D721Med (cell line): ENCODE results near the gene ERP27.

ENCODE experiments used
- DNase-seq: peaks from one replicate; pipeline ENCODE4 v3.0.0; 2011; ENCODE audit warnings: low spot score; ENCODE audit not compliant: insufficient read length
- FAIRE-seq: peaks from 2 replicates; lab custom pipeline; 2011; peaks lifted over from hg19 to GRCh38; lab: Jason Lieb, UNC
- TF ChIP-seq, protein P1 (sequence below): IDR thresholded peaks from 2 replicates; pipeline ENCODE4 v1.5.1; 2012; ENCODE audit warnings: mild to moderate bottlenecking, control low read depth; ENCODE audit not compliant: insufficient read depth; ENCODE audit errors: missing control alignments

Gene ERP27

GRCh38 chr12:14968478-14968877 lies 30.1 kb upstream of the ERP27 start:
- DNase-seq (no peak), FAIRE-seq (peak; percentile 93)
- TF ChIP-seq, protein P1, sequence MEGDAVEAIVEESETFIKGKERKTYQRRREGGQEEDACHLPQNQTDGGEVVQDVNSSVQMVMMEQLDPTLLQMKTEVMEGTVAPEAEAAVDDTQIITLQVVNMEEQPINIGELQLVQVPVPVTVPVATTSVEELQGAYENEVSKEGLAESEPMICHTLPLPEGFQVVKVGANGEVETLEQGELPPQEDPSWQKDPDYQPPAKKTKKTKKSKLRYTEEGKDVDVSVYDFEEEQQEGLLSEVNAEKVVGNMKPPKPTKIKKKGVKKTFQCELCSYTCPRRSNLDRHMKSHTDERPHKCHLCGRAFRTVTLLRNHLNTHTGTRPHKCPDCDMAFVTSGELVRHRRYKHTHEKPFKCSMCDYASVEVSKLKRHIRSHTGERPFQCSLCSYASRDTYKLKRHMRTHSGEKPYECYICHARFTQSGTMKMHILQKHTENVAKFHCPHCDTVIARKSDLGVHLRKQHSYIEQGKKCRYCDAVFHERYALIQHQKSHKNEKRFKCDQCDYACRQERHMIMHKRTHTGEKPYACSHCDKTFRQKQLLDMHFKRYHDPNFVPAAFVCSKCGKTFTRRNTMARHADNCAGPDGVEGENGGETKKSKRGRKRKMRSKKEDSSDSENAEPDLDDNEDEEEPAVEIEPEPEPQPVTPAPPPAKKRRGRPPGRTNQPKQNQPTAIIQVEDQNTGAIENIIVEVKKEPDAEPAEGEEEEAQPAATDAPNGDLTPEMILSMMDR: no peak

DNA sequence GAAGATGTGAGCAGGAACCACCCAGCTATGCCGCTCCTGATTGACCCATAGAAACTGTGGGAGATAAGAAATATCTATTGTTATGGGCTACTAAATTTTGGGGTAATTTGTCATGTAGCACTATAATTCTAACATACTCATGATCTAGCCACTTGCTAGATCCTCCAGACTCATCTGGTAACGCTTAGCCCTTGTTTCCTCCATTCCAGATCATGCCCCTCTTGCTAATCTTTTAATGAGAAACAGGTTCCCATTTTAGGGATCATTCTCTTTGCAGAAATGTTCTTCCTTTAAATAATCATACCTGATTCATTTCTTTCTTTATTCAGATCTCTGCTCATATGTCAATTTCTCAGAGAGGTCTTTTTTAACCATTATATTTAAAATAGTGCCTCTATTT lies 26.9 kb upstream of the ERP27 start:
- TF ChIP-seq, protein P1: no peak
- no peak for DNase-seq
- FAIRE-seq: no peak

- FAIRE-seq (no peak), DNase-seq (no peak)
- TF ChIP-seq, protein P1: no peak
Observed at GRCh38 chr12:14964406-14964805, 26.1 kb upstream of the ERP27 start.

DNA sequence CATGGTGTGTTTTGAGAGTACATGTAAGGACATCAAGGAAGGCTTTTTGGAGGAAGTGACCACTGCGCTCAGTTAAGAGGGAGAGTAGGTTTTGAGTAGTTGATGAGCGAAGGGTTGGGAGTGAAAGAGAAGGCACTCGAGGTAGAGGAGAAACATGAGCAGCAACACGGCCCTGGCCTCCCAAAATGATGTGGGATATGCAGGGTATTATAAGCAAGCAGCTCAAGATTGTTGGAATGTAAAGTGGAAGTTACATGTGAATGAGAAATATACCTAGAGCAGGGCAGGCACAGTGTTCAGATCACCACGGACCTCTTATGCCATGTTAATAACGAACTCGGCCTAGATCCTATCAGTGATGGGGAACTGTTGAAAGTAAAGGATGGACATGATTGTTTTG lies 25.2 kb upstream of the ERP27 start:
- DNase-seq (no peak), FAIRE-seq (no peak)
- TF ChIP-seq, protein P1: no peak

DNA sequence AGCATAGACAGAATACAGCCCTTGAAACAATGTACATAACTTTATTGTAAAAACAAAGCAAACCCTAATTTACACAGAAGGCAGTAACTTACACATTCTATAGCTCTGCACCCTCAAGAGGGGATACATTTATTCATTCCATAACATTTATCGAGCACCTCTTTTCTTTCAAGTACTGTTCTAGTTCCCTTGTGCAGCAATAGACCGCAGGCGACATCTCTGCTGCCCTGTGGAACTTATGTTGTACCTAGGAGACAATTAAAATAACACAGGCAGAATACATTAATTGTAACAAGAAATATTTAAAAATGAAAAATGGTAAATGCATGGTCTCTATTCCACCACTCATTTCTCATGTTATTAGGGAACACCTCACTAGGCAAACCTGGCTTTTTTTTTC lies 24.5 kb upstream of the ERP27 start:
- no peak for DNase-seq
- FAIRE-seq: no peak
- TF ChIP-seq, protein P1: no peak

DNA sequence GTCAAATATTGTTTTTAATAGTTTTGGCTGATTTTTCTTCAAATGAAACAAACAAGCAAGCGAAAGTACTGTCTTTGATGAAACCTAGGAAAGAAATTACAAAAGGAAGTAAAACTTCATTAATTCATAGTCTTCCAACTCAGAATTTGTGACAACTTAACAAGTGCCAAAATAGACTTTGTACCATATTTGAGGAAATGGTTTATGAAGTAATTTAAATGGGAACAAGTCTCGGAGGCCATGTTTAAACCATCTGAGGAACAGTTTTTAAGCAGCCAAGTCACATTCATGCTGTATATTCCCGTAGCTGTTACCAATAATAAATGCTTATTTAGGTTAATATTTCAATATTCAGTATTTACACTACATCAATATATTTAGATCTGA lies 23.8 kb upstream of the ERP27 start:
- TF ChIP-seq, protein P1: no peak
- FAIRE-seq: no peak
- DNase-seq: no peak

GRCh38 chr12:14961466-14962152 lies 23.3 kb upstream of the ERP27 start, which contains the start of gene ARHGDIB:
ARHGDIB (minus strand) TSS chr12:14961601; CDS start chr12:14950712, 10,889 bp downstream.
- DNase-seq: no peak
- TF ChIP-seq, protein P1: no peak
- FAIRE-seq: no peak
